K562 (cell line): ENCODE data around the gene RRBP1. TPM values are rescaled to one million over a fixed set of nuclear protein-coding genes. Genes with fewer than 3 reads are reported as not detected.

Experiments used
- CBX3 ChIP-seq, 2 experiments: IDR thresholded peaks; 1 replicate in 1 of 2; 2 replicates in 1 of 2; pipeline ENCODE4 v1.6.1; 2012; ENCODE audit warnings: inconsistent platforms in 2 of 2, low read length in 2 of 2, borderline replicate concordance in 1 of 2, control low read depth in 1 of 2
- CBX5 ChIP-seq: IDR thresholded peaks from 2 replicates; pipeline ENCODE4 v1.6.1; 2014; ENCODE audit warnings: low read depth, borderline replicate concordance
- CXXC5 ChIP-seq: fragments of 250-450 bp; sonication (Bioruptor Pico); IDR thresholded peaks from 2 replicates; pipeline ENCODE4 v1.8.0; 2022; ENCODE audit warnings: inconsistent platforms, mild to moderate bottlenecking, moderate library complexity
- DACH1 ChIP-seq: fragments of 450-650 bp; IDR thresholded peaks from 2 replicates; pipeline ENCODE4 v1.6.1; 2018; ENCODE audit not compliant: partially characterized antibody
- ETV1 ChIP-seq: fragments of 450-650 bp; conservative IDR thresholded peaks from 2 replicates; pipeline ENCODE4 v1.6.1; 2016; ENCODE audit warnings: missing genetic modification characterization, control low read depth, low read depth, missing compliant biosample characterization
- KDM2B ChIP-seq: fragments of 250-450 bp; sonication (Bioruptor Pico); IDR thresholded peaks from 2 replicates; pipeline ENCODE4 v1.8.0; 2021; ENCODE audit warnings: mild to moderate bottlenecking, moderate library complexity
- RBM22 ChIP-seq: fragments of 200-400 bp; formaldehyde crosslinking; IDR thresholded peaks from 2 replicates; pipeline ENCODE4 v1.6.1; 2018; ENCODE audit warnings: low read length, low read depth; ENCODE audit not compliant: poor library complexity, severe bottlenecking
- SP2 ChIP-seq: IDR thresholded peaks from 2 replicates; pipeline ENCODE4 v1.6.1; 2011; ENCODE audit warnings: mild to moderate bottlenecking, low read depth, low read length, moderate library complexity; ENCODE audit not compliant: poor library complexity, severe bottlenecking; ENCODE audit errors: extremely low read depth
- SREBF1 ChIP-seq: fragments of 150-350 bp; IDR thresholded peaks from 2 replicates; pipeline ENCODE4 v1.6.1; 2014; ENCODE audit warnings: antibody characterized with exemption, low read depth, low read length, borderline replicate concordance
- U2AF1 ChIP-seq: fragments of 200-400 bp; formaldehyde crosslinking; optimal IDR thresholded peaks from 2 replicates; pipeline ENCODE3; 2017; ENCODE audit warnings: mild to moderate bottlenecking, low read depth, low read length, moderate library complexity
- ZNF274 ChIP-seq: IDR thresholded peaks from 2 replicates; pipeline ENCODE4 v1.6.1; 2011; ENCODE audit warnings: low read depth, mild to moderate bottlenecking, low read length, moderate library complexity, borderline replicate concordance
- ZNF583 ChIP-seq: fragments of 250-450 bp; sonication (Bioruptor Pico); IDR thresholded peaks from 2 replicates; pipeline ENCODE4 v1.4.0; 2020
- ZNF766 ChIP-seq: fragments of 200-800 bp; sonication (Bioruptor generic); conservative IDR thresholded peaks from 2 replicates; pipeline ENCODE4 v1.6.1; 2016; ENCODE audit warnings: missing genetic modification characterization, missing compliant biosample characterization
- ZNF778 ChIP-seq: fragments of 450-650 bp; formaldehyde crosslinking; IDR thresholded peaks from 2 replicates; pipeline ENCODE4 v1.4.0; 2020; ENCODE audit warnings: mild to moderate bottlenecking, moderate library complexity
- polyA plus RNA-seq, 8 experiments: library from polyadenylated mRNA; depleted of rRNA in 4 of 8; stranded (reverse) in 5 of 8; unstranded in 3 of 8; fragments of >200 nt; fragmentation: Nextera tagmentation in 2 of 8; fragmentation: Illumina TruSeq in 1 of 8; extraction: Ambion mirVana in 2 of 8; extraction: Trizol in 1 of 8; gene quantifications; 2 replicates each; pipeline versions ENCODE4 v1.2.1 to v1.2.3, GENCODE V29; 2011 to 2014; ENCODE audit warnings: inconsistent platforms in 1 of 8, missing spikeins in 1 of 8
- total RNA-seq, 7 experiments: library from RNA; depleted of rRNA in 6 of 7; stranded (reverse); fragments of >200 nt in 6 of 7; fragmentation: Illumina TruSeq in 2 of 7; extraction: Trizol in 2 of 7; gene quantifications; 2 replicates each; pipeline versions ENCODE4 v1.2.1 to v1.2.3, GENCODE V29; 2011 to 2021; ENCODE audit warnings: low replicate concordance in 1 of 7
- TF ChIP-seq, protein P1 (sequence below): fragments of 250-450 bp; sonication (Bioruptor Pico); IDR thresholded peaks from 2 replicates; pipeline ENCODE4 v1.5.0; 2020; ENCODE audit warnings: mild to moderate bottlenecking, borderline replicate concordance
- TF ChIP-seq, protein P2 (sequence below): sonication (generic); formaldehyde crosslinking; IDR thresholded peaks from 2 replicates; pipeline ENCODE4 v1.8.0; 2022; ENCODE audit warnings: missing genetic modification reagents, mild to moderate bottlenecking, moderate library complexity, borderline replicate concordance
- TF ChIP-seq, protein P3 (sequence below), 2 experiments: fragments of 450-650 bp; conservative IDR thresholded peaks; 2 replicates each; pipeline ENCODE4 v1.6.1; 2017; ENCODE audit warnings: mild to moderate bottlenecking in 2 of 2, moderate library complexity in 2 of 2
- TF ChIP-seq, protein P4 (sequence below): sonication (generic); formaldehyde crosslinking; IDR thresholded peaks from 2 replicates; pipeline ENCODE4 v1.8.0; 2022; ENCODE audit warnings: missing genetic modification reagents, mild to moderate bottlenecking, borderline replicate concordance

The RRBP1 gene
- total and polyA plus RNA-seq, 9 of the 15 experiments (the other 6 are each of a cell fraction or from before 2014, with no cell fraction given): 0.84 to 32.0 (median 17.6) TPM

DNA sequence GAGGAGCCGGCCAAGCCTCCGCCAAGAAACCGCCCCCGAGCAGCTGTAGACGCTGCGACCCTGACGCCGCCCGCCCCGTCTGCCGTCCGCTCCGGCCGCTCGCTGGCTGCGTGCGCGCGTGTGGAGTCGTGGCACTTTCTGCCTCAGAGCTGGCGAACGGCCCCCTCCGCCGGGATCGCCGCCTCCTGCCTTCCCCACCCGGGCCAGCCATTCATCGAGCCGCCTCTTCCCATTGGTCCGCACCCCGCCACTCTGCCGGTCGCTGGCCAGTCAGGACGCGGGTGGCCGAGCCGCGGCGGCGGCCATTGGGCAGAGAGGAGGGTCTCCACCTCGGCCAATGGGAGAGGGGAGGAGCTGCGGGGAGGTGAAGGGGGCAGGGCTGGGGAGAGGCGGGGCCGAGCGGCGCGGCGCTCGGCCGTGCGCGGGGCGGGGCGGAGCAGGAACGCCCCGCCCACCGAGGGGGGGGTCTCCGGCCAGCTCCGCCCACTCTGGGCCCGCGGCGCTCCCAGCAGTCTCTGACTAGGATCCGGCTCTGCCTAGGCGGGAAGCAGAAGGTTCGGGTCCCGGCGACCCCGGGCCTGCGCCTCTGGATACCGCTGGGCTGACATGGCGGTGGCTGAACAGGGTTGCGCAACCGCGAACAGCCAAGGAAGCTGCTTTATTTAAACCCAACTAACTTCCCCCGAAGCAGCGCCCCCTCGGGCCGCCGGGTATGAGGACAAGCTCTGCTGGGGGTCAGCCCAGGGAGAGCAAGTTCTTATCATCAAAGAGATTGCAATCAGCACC, at the start of gene RRBP1 (continued):
- TF ChIP-seq SP2: peak; percentile 90
- TF ChIP-seq, protein P1, sequence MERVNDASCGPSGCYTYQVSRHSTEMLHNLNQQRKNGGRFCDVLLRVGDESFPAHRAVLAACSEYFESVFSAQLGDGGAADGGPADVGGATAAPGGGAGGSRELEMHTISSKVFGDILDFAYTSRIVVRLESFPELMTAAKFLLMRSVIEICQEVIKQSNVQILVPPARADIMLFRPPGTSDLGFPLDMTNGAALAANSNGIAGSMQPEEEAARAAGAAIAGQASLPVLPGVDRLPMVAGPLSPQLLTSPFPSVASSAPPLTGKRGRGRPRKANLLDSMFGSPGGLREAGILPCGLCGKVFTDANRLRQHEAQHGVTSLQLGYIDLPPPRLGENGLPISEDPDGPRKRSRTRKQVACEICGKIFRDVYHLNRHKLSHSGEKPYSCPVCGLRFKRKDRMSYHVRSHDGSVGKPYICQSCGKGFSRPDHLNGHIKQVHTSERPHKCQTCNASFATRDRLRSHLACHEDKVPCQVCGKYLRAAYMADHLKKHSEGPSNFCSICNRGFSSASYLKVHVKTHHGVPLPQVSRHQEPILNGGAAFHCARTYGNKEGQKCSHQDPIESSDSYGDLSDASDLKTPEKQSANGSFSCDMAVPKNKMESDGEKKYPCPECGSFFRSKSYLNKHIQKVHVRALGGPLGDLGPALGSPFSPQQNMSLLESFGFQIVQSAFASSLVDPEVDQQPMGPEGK (CRISPR knock-in tag): no peak
- no peak for TF ChIP-seq CBX3 (IDR thresholded peaks at IDR 0.05; ENCODE audit: borderline replicate concordance in 1 of 2, low read length in 2 of 2)
- TF ChIP-seq ZNF274: no peak
- TF ChIP-seq KDM2B: no peak
- TF ChIP-seq ZNF778 (CRISPR knock-in tag): no peak
- TF ChIP-seq, protein P2, sequence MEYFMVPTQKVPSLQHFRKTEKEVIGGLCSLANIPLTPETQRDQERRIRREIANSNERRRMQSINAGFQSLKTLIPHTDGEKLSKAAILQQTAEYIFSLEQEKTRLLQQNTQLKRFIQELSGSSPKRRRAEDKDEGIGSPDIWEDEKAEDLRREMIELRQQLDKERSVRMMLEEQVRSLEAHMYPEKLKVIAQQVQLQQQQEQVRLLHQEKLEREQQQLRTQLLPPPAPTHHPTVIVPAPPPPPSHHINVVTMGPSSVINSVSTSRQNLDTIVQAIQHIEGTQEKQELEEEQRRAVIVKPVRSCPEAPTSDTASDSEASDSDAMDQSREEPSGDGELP (CRISPR knock-in tag): peak; percentile 61
- TF ChIP-seq, protein P3, sequence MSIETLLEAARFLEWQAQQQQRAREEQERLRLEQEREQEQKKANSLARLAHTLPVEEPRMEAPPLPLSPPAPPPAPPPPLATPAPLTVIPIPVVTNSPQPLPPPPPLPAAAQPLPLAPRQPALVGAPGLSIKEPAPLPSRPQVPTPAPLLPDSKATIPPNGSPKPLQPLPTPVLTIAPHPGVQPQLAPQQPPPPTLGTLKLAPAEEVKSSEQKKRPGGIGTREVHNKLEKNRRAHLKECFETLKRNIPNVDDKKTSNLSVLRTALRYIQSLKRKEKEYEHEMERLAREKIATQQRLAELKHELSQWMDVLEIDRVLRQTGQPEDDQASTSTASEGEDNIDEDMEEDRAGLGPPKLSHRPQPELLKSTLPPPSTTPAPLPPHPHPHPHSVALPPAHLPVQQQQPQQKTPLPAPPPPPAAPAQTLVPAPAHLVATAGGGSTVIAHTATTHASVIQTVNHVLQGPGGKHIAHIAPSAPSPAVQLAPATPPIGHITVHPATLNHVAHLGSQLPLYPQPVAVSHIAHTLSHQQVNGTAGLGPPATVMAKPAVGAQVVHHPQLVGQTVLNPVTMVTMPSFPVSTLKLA (conservative IDR thresholded peaks at IDR 0.05): peak in 1 of 2 experiments; percentile 28; a peak in 1 of 4 replicates
- TF ChIP-seq ZNF583 (CRISPR knock-in tag): no peak
- 0 out of 2 replicates have a peak, but pooled peaks have one; percentile 16 for TF ChIP-seq ETV1 (tag)
- no peak for TF ChIP-seq U2AF1
- TF ChIP-seq CBX5: no peak
- TF ChIP-seq SREBF1: no peak
- no peak for TF ChIP-seq RBM22
- TF ChIP-seq ZNF766 (CRISPR knock-in tag): no peak
- no peak for TF ChIP-seq DACH1
- TF ChIP-seq, protein P4, sequence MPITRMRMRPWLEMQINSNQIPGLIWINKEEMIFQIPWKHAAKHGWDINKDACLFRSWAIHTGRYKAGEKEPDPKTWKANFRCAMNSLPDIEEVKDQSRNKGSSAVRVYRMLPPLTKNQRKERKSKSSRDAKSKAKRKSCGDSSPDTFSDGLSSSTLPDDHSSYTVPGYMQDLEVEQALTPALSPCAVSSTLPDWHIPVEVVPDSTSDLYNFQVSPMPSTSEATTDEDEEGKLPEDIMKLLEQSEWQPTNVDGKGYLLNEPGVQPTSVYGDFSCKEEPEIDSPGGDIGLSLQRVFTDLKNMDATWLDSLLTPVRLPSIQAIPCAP (CRISPR knock-in tag): no peak
- TF ChIP-seq CXXC5 (CRISPR knock-in tag): peak; percentile 41
